Activated T-cell treated with anti-CD3 and anti-CD28 coated beads, Interleukin-2, amount 50 U/mL, for 4 hours (primary cell): ENCODE measurements around the gene MARK4. TPM values are rescaled to one million over a fixed set of nuclear protein-coding genes. Genes with fewer than 3 reads are reported as not detected.
"Not testable (repeated sequence)": the region's sequence is repeated elsewhere in the genome, so short reads cannot be mapped to it uniquely, and the experiment has no call there.

ENCODE experiments used
- ATAC-seq, 2 donors: fragments of 200-7000 bp; cut with Tn5 transposase; one replicate each; pipeline ENCODE4 v1.10.0; 2021
- DNase-seq: peaks from one replicate; pipeline ENCODE4 v3.0.0-alpha.2; 2020
- H3K27me3 Mint-ChIP-seq: one replicate; pipeline ENCODE4 v1.8.0; 2021; ENCODE audit warnings: low read depth, mixed read lengths
- H3K36me3 Mint-ChIP-seq: one replicate; pipeline ENCODE4 v1.8.0; 2022; ENCODE audit warnings: mixed read lengths; ENCODE audit not compliant: insufficient read depth
- H3K4me1 Mint-ChIP-seq: one replicate; pipeline ENCODE4 v1.8.0; 2021; ENCODE audit warnings: low read depth, mixed read lengths
- H3K4me3 Mint-ChIP-seq: one replicate; pipeline ENCODE4 v1.8.0; 2021; ENCODE audit warnings: mild to moderate bottlenecking, moderate library complexity, mixed read lengths
- H3K9me3 Mint-ChIP-seq: one replicate; pipeline ENCODE4 v1.8.0; 2021; ENCODE audit warnings: mixed read lengths
- total RNA-seq, 3 donors: library from RNA; stranded (reverse); gene quantifications; one replicate each; pipeline ENCODE4 v1.2.1, GENCODE V29; 2021

MARK4 gene
- total RNA-seq, 3 donors from 2014 or later = 14.6 to 18.3 (median 15.9) TPM

- Mint-ChIP-seq H3K36me3 (no peaks in the 10 kb centered on the region), H3K4me1 (no peaks in the 10 kb centered on the region), H3K27me3 (peaks cover 44% of the 10 kb centered on the region), H3K9me3 (no peaks in the 10 kb centered on the region), H3K4me3 (no peak overlapping the region)
- DNase-seq (no peak), ATAC-seq (no peak)
Observed at GRCh38 chr19:45223879-45224278, 27.2 kb upstream of the MARK4 start.

- H3K4me1 Mint-ChIP-seq = no peaks in the 10 kb centered on the region
- H3K36me3 Mint-ChIP-seq = no peaks in the 10 kb centered on the region
- H3K9me3 Mint-ChIP-seq = no peaks in the 10 kb centered on the region
- no peak for DNase-seq
- peaks cover 40% of the 10 kb centered on the region for H3K27me3 Mint-ChIP-seq
- no peak for ATAC-seq
- H3K4me3 Mint-ChIP-seq = no peak overlapping the region
Observed at GRCh38 chr19:45224645-45225044, 26.4 kb upstream of the MARK4 start.

- not testable (repeated sequence) for H3K4me1 Mint-ChIP-seq, H3K9me3 Mint-ChIP-seq, H3K4me3 Mint-ChIP-seq, H3K36me3 Mint-ChIP-seq, DNase-seq, ATAC-seq
- peaks cover 34% of the 10 kb centered on the region for H3K27me3 Mint-ChIP-seq
Observed at GRCh38 chr19:45229056-45229455, 22.0 kb upstream of the MARK4 start.

DNA sequence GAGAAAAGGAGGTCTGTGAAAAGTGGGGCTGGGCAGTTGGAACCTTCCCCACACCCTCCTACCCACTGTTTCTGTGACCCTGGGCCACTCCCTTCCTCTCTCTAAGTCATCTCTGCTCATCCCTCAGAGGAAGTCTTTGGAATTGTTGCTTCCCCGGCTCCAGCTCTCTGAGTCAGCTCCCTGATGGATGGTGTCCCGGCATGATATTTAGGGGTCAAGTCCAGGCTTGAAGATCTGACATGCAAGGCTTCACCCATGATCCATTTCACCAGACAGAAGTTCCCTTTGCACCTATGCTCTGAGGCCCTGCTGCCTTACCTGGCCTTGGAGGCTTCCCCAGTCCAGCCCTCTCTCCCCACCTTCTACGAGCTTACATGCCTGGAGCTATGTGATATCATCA is 19.2 kb upstream of the MARK4 start:
- H3K27me3 Mint-ChIP-seq = peaks cover 50% of the 10 kb centered on the region
- no peak for ATAC-seq
- no peaks in the 10 kb centered on the region for H3K36me3 Mint-ChIP-seq
- DNase-seq = no peak
- H3K4me3 Mint-ChIP-seq = no peak overlapping the region
- no peaks in the 10 kb centered on the region for H3K4me1 Mint-ChIP-seq
- no peaks in the 10 kb centered on the region for H3K9me3 Mint-ChIP-seq

- no peak for ATAC-seq
- H3K4me3 Mint-ChIP-seq = no peak overlapping the region
- DNase-seq = no peak
- H3K9me3 Mint-ChIP-seq = no peaks in the 10 kb centered on the region
- peaks cover 45% of the 10 kb centered on the region for H3K27me3 Mint-ChIP-seq
- H3K4me1 Mint-ChIP-seq = no peaks in the 10 kb centered on the region
- no peaks in the 10 kb centered on the region for H3K36me3 Mint-ChIP-seq
Observed at GRCh38 chr19:45234089-45234869, 16.8 kb upstream of the MARK4 start.

DNA sequence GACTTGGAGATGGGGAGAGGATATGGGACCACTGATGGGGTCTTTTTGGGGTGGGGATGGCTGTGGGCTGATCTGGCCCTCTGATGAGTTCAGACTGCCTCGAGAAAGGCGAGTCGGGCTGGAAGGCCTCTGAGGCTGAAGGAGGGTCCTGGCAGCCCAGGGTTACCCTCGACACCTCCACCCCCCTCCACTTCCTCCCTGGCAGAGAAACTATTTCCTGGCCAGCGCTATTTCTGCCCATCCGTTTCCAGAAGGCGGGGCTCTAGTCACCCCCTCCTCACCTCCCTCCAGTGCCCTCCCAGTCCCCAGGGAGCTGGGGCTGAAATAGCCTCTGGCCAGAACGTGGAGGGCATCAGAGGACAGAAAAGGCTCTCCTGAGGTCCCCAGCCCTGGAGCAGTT is 15.6 kb upstream of the MARK4 start:
- DNase-seq (no peak), ATAC-seq (no peak)
- Mint-ChIP-seq H3K4me1 (no peaks in the 10 kb centered on the region), H3K27me3 (peaks cover 48% of the 10 kb centered on the region), H3K4me3 (no peak overlapping the region), H3K36me3 (no peaks in the 10 kb centered on the region), H3K9me3 (no peaks in the 10 kb centered on the region)

DNA sequence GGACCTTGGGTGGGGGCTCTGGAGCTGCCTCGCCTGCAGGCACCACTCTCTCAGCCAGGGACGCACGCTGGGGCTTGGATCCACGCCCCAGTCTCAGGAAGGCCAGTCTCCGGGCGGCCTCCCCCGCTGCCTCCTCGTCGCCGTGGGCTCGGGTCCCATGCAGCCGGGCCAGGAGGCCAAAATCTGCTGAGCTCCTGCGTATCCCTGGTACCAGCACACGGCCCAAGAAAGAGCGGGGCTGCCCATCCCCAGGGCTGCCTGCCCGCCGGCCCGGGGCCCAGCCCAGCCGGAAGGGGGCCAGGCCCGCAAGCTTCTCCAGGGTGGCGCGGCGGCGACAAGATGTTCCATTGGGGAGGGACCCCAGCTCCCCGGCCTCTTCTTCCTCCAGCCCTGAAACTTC is 12.5 kb upstream of the MARK4 start:
- H3K4me1 Mint-ChIP-seq = no peaks in the 10 kb centered on the region
- H3K9me3 Mint-ChIP-seq = no peaks in the 10 kb centered on the region
- H3K36me3 Mint-ChIP-seq = no peaks in the 10 kb centered on the region
- DNase-seq = no peak
- peaks cover 40% of the 10 kb centered on the region for H3K27me3 Mint-ChIP-seq
- ATAC-seq = no peak
- no peak overlapping the region for H3K4me3 Mint-ChIP-seq

- no peaks in the 10 kb centered on the region for H3K9me3 Mint-ChIP-seq
- H3K4me3 Mint-ChIP-seq = no peak overlapping the region
- DNase-seq = no peak
- H3K4me1 Mint-ChIP-seq = no peaks in the 10 kb centered on the region
- no peak for ATAC-seq
- H3K27me3 Mint-ChIP-seq = peaks cover 20% of the 10 kb centered on the region
- no peaks in the 10 kb centered on the region for H3K36me3 Mint-ChIP-seq
Observed at GRCh38 chr19:45243144-45243732, 7.8 kb upstream of the MARK4 start.

GRCh38 chr19:45244133-45244794 is 6.8 kb upstream of the MARK4 start:
- Mint-ChIP-seq H3K4me3 (no peak overlapping the region), H3K36me3 (no peaks in the 10 kb centered on the region), H3K27me3 (peaks cover 20% of the 10 kb centered on the region), H3K9me3 (no peaks in the 10 kb centered on the region), H3K4me1 (no peaks in the 10 kb centered on the region)
- ATAC-seq (no peak), DNase-seq (no peak)

DNA sequence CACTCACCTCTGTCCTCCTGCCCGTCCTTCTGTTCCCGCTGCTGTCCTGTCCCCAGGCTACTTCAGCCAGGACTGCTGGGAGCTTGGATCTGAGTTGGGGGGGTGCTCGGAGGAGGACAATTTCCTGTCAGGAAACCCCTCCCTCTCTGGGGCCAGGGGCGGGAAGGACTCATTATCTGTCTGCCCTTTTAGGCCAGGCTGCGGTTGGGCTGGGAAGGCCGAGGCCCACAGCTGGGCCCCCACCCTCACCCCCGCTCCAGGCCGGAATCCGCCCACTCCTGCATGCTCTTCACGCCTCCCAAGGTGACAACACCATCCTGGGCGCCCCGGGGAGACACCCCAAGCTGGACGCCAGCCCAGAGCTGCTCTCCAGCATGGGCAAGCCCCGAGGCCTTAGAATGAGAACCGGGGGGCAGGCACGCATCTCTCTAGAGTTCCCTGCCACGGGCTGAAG is 5.7 kb upstream of the MARK4 start, which contains the start of gene EXOC3L2:
Gene EXOC3L2, minus strand, starts transcription at position 74 of the 454 bp plus-strand sequence. CDS start 6,362 bp downstream, outside the sequence.
- H3K27me3 Mint-ChIP-seq = peaks cover 17% of the 10 kb centered on the region
- no peaks in the 10 kb centered on the region for H3K4me1 Mint-ChIP-seq
- H3K9me3 Mint-ChIP-seq = no peaks in the 10 kb centered on the region
- no peak within 1 kb of the TSS for H3K4me3 Mint-ChIP-seq
- DNase-seq (no peak), ATAC-seq (no peak)
- no peaks in the 10 kb centered on the region for H3K36me3 Mint-ChIP-seq

- Mint-ChIP-seq H3K27me3 (peaks cover 17% of the 10 kb centered on the region), H3K36me3 (no peaks in the 10 kb centered on the region), H3K9me3 (no peaks in the 10 kb centered on the region), H3K4me3 (no peak overlapping the region), H3K4me1 (peaks cover 3% of the 10 kb centered on the region)
- DNase-seq = no peak
- no peak for ATAC-seq
Observed at GRCh38 chr19:45245826-45246225, 5.2 kb upstream of the MARK4 start.

DNA sequence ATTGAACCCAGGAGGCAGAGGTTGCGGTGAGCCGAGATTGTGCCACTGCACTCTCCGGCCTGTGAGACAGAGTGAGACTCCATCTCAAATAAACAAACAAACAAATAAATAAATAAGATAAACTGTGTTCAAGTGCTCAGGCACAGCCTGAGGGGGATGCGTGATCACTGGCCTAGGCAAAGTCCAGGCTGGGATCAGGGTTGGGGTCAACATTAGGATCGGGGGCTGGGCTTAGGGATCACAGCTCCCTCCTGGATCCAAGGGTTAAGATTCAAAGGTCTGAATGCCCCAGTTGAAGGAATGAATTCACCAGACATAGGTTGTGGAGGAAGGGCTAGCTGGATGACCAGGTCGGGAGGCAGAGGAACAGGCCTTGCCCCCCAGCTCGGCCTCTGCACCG is 3.9 kb upstream of the MARK4 start:
- DNase-seq = no peak
- ATAC-seq = no peak
- peaks cover 13% of the 10 kb centered on the region for H3K27me3 Mint-ChIP-seq
- no peaks in the 10 kb centered on the region for H3K9me3 Mint-ChIP-seq
- H3K4me1 Mint-ChIP-seq = peaks cover 5% of the 10 kb centered on the region
- H3K4me3 Mint-ChIP-seq = no peak overlapping the region
- H3K36me3 Mint-ChIP-seq = no peaks in the 10 kb centered on the region

GRCh38 chr19:45249261-45250033 is 1.6 kb upstream of the MARK4 start:
- Mint-ChIP-seq H3K4me3 (peak overlapping the region; percentile 92), H3K27me3 (peaks cover 8% of the 10 kb centered on the region), H3K36me3 (no peaks in the 10 kb centered on the region), H3K4me1 (peaks cover 26% of the 10 kb centered on the region), H3K9me3 (no peaks in the 10 kb centered on the region)
- no peak for DNase-seq
- no peak for ATAC-seq

- Mint-ChIP-seq H3K4me1 (peaks cover 32% of the 10 kb centered on the region), H3K36me3 (no peaks in the 10 kb centered on the region), H3K27me3 (peaks cover 2% of the 10 kb centered on the region), H3K4me3 (peak overlapping the region; percentile 92), H3K9me3 (no peaks in the 10 kb centered on the region)
- ATAC-seq (no peak), DNase-seq (no peak)
Observed at GRCh38 chr19:45250216-45250831, 747 bp upstream of the MARK4 start.
